SIG-M5 (cell line): ENCODE data around the gene ACSF3.

Experiments used
- DNase-seq: peaks from one replicate; lab custom pipeline; 2025; lab: John Stamatoyannopoulos, UW

The ACSF3 gene

DNA sequence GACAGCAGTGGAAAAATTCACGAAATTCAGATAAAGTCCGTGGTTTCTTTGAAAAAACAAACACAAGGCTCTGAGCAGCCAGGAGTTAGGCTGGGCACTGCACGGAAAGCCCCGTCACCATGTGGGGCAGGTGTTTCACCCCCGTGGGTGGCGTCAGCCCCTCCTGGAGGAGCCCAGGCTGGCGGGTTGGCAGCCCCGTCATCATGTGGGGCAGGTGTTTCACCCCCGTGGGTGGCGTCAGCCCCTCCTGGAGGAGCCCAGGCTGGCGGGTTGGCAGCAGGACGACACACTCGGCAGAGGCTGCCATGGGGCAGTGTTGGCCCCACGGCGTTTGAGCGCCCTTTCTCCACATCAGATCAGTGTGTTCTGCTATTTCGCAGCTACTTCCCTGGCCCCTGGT, 38.1 kb downstream of the ACSF3 start:
- DNase-seq, result no peak

DNA sequence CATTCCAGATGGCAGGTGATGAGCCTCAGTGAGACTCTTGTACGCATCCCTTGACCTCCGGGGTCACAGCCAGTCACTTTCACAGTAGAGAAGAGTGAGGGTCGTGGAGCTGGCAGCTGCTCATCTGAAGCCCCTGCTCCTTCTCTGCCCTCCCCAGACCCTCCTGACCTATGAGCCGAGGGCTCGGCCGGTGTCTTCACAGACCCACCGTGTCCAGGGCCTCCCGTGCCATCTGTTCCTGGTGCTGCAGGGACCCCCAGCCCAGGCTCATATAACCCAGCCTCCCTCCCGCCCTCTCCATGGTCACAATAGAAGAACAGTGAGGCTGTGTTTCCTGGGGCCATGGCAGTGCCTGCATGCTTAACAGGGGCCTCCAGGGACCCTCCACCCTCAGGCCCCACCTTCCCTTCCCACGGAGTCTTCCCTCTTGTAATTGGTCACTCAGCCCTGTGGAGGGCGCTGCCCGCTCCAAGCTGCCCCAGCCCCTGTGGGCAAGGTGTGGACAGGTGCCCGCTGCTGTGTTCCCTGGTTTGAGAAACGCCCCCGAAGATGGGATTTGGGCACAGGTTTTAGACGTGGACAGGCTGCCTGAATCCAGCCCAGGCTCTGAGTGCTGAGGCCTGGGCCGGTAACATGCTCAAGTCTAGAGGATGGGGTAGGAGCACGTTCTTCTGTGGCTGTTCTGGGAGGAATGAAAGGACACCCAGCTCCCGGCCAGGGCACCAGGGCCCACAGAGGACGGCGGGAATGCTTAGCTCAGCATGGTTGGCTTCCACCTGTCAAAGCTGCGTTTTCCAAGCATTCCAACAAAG, 38.7 kb downstream of the ACSF3 start:
- no peak for DNase-seq

DNA sequence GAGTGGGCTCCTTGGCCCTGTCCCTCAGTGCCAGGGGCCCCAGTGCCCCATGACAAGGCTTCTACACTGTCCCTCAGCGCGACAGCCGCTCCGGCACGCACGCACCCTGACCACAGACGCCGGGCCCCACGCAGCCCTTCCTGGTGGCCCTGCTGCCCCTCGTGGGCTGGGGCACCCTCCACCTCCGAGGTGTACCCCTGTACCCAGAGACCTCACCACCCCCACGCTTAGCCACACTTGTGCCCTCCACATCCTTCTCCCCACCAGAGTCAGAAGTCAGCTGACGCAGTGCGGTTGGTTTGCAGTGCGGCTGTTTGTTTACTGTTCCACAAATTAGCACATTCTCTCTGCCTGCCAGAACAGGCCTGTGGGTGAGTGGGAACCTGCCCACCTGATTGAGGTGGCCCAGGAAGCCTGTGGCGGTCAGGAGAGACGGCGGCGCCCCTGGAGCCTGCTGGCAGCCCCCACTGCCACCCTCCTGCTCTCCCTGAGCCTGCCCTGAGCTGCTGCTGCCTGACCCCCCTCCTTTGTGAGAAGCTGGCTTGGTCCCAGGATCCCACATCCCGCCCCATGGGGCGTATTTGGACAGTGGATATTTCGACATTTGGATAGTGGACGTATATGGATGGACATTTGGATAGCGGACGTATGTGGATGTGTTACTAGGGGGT, 39.9 kb downstream of the ACSF3 start:
- no peak for DNase-seq

GRCh38 chr16:89134269-89134668, 40.6 kb downstream of the ACSF3 start:
- DNase-seq, result no peak

DNA sequence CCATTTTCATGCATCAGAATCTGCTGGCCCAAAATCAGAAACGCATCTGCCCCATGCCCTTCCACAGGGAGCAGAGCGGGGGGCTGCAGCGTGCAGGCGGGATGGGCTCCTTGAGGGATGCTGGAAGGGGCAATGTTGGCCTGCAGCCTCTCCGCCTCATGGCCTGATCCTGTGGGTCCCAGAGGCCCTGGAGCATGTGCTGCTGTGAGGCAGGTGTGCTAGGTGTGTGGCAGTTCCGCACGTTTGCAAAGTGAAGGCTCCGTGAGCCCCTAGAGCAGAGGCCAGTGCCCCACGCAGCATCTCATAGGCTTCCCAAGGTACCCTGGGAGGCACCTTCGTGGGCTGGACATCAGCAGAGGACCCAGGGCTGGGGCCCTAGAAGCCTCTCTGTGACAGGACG, 41.5 kb downstream of the ACSF3 start:
- no peak for DNase-seq

- DNase-seq, result no peak
Observed at GRCh38 chr16:89135971-89136765, 42.5 kb downstream of the ACSF3 start.

- no peak for DNase-seq
Observed at GRCh38 chr16:89136931-89137330, 43.3 kb downstream of the ACSF3 start.

DNA sequence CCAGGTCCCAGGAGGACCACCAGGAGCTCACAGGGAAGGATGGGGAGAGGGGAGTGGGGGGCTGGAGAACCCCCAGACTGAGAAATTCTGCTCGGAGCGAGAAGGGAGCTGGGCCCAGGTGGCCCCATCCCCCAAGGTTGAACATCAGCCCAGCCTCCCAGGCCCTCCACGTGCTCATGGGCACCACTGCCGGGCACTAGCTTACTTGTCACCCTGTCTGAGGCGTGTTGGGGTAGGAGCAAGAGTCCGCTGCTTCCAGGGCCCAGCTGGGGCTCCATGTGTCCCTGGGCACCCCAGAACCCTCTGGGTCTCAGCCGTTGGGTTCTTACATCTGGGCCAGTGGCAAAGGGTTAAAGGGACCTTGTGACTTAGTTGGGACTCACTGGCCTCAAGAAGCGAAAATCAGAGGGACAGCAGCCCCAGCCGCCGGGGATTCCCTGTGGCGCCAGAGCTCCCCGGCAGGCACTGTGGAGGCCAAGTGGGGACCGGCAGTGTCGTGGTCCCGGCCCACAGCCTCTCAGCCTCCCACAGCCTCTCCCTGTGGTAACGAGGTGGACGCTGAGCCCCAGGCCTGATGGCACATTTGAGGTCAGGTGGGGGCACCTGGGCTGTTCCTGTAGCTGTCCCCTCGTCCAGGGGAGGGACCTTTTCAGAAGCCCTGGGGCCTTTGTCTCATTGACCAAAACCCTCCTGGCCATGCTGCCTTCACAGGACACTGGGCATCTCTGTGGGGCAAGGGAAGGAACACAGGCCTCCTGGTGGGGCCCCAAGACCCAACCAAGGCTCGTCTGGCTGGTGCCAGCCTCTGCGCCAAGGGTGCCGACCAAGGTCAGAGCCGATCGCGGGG, 44.2 kb downstream of the ACSF3 start:
- DNase-seq, result no peak

DNA sequence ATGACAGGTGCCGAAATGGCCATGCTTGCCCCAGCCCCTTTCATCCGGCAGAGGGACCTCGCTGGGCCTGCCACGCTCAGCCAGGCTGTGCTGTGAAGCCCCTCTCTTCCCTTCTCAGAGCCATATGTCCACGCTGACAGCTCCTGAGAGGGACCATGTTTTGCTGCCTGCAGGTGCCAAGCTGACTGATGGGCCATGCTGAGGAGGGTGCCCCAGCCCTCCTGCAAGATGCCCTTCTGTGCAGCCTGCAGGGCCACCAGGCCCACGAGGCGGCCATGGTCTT, 44.8 kb downstream of the ACSF3 start:
- DNase-seq, result no peak

- no peak for DNase-seq
Observed at GRCh38 chr16:89138843-89139520, 45.3 kb downstream of the ACSF3 start.

DNA sequence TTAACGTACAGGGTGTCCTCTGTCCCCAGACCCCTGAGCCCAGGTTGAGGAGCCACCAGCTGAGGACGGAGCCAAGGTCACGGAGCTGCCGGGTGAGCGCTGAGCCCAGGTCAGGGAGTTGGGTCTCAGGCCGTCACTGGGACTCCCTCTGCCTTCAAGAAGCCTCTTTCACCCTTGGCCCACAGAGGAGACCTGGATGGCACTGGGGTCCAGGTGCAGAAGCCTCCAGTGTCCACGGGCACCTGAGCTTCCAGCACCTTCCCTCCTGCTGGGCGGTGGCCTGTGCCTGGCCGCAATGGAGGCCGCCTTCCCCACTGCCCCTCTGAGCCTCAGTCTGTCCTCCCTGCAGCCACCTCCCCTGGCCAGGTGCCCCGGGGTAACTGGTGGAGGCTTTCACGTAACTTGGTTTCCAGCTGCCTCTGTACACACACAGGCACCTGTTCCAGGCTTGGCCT, 46.3 kb downstream of the ACSF3 start:
- DNase-seq, result no peak

- no peak for DNase-seq
Observed at GRCh38 chr16:89140401-89140800, 46.7 kb downstream of the ACSF3 start.

GRCh38 chr16:89140981-89141883, 47.6 kb downstream of the ACSF3 start:
- no peak for DNase-seq

GRCh38 chr16:89141884-89142267, 48.2 kb downstream of the ACSF3 start:
- DNase-seq, result no peak

- DNase-seq, result no peak
Observed at GRCh38 chr16:89142474-89143195, 49.0 kb downstream of the ACSF3 start.

DNA sequence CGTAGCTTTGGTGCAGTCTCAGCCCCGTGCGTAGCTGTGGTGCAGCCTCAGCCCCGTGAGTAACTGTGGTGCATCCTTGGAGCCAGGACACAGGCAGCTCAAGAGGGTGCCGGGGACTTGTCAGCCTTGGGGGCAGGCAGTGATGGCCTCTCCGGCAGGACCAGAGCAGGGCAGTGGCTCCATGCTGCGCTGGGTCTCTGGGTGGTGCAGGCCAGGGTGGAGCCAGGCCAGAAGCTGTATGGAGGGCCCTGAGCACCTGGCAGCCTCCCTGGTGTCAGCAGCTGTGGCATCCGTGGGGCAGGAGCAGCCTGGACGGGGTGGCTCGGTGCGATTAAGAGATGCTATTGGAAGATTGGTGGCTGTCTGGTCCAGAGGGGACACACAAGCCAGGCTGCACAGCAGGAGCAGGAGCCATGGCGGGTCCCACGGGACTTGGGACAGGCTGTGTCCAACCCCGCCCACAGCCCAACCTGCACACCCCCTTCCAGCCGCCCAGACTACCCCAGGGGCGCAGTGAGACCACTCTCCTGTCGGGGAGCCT, 49.6 kb downstream of the ACSF3 start:
- no peak for DNase-seq

DNA sequence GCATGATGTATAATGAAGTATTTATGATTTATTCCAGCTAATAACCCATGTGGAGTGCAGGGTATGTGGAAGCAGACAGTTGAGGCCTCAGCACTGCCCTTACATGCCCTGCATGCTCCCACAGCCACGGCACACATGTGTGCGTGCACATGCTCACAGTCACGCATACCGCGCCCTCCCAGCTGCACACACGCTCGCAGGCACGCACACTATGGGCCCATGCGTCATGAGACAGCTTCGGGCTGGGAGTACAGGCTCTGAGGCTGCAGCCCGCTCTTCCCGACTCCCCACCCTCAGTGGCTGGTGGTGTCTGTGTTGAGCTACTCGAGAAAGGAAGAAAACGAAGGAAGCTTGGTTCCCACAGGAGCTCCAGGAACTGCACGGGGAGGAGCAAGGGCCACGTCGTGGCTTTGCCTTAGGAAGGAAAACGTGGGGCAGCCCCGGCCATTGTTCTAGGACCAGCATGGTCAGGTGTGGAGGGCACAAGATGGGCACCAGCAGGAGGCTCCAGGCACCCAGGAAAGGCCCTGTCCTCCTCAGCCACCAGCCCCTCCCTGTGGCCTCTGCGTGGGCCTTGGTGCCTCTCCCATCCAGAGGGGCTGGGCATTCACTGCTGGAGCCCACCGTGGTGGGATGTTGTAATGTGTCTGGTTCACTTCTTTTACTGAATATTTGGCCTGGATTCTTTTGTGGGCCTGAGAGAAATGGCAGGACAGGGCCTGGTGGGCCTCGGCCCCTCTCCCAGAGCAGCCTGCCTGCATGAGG, 50.4 kb downstream of the ACSF3 start:
- DNase-seq, result no peak

- DNase-seq, result no peak
Observed at GRCh38 chr16:89144681-89145080, 51.0 kb downstream of the ACSF3 start.
